Left ventricle myocardium inferior (tissue), 1 donor: ENCODE data around the gene SLC39A1. TPM values are rescaled to one million over a fixed set of nuclear protein-coding genes. Genes with fewer than 3 reads are reported as not detected.

ENCODE experiments used
- DNase-seq: peaks from one replicate; pipeline ENCODE4 v3.0.0-alpha.2; 2020
- H3K27ac ChIP-seq: fragments of 200-600 bp; replicated peaks from 2 replicates; pipeline ENCODE4 v1.8.0; 2021
- H3K27me3 ChIP-seq: fragments of 200-600 bp; 2 replicates; pipeline ENCODE4 v1.8.0; 2021; ENCODE audit warnings: low read depth
- H3K36me3 ChIP-seq: fragments of 200-600 bp; 2 replicates; pipeline ENCODE4 v1.8.0; 2021
- H3K4me1 ChIP-seq: fragments of 200-600 bp; 2 replicates; pipeline ENCODE4 v1.8.0; 2021
- H3K4me3 ChIP-seq: fragments of 200-600 bp; 2 replicates; pipeline ENCODE4 v1.8.0; 2021; ENCODE audit warnings: mild to moderate bottlenecking, moderate library complexity
- H3K9me3 ChIP-seq: fragments of 200-600 bp; replicated peaks from 2 replicates; pipeline ENCODE4 v1.8.0; 2021
- intact Hi-C: fragments of 100-400 bp; cut with micrococcal nuclease; formaldehyde crosslinking; loops from one replicate; pipeline ENCODE4 v1.11.0; 2022
- total RNA-seq: library from RNA; stranded (reverse); fragmentation: NEBNext Ultra II Directional; extraction: Animal tissue kit (Norgen Biotek cat#: 25700); gene quantifications from one replicate; pipeline ENCODE4 v1.2.1, GENCODE V29; 2021
- TF ChIP-seq, protein P1 (sequence below): fragments of 200-600 bp; IDR thresholded peaks from 2 replicates; pipeline ENCODE4 v1.8.0; 2021; ENCODE audit warnings: antibody characterized with exemption, mild to moderate bottlenecking, borderline replicate concordance
- donor health status: DM: no; HTN: yes; CAD: no; lungs with severe emphysema.

Gene SLC39A1
- total RNA-seq, 1 donor from 2014 or later: 39.8 TPM

DNA sequence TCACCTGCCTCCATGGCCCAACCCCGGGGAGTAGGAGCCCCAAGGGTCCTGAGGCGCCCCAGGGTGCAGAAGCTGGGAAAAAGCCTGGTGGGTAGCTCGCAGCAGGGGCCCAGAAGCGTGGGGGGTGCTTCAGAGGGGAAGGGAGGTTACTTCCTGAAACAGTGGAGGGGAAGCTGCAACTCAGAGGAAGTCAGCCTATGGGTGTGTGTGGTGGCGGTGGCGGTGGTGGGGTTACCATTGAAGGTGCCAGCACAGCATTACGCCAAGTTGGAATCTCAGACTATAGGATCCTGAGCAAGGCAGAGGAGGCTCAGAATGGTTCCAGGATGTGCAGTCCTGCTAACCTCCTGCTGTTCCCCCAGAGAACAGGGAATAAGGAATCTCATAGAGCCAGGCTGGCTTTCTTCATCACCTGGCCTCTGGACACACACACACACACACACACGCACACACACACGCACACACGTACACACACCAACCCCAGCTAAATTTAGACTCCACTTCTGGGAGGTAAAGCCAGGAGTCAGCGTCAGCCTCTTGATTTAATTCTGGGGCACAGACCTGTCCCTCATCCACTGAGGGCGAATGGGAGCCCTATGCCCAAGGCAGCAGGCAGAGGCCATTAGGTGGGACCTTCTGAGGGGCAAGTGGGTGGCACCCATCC is 18.1 kb downstream of the SLC39A1 start:
- no peaks in the 10 kb centered on the region for H3K9me3 ChIP-seq
- peaks cover 43% of the 10 kb centered on the region for H3K4me1 ChIP-seq
- no peaks in the 10 kb centered on the region for H3K27me3 ChIP-seq
- intact Hi-C loops: no loop called here
- DNase-seq: peak; percentile 69
- peak overlapping the region; percentile 99 for H3K27ac ChIP-seq
- H3K4me3 ChIP-seq: peak overlapping the region; percentile 91
- peaks cover 54% of the 10 kb centered on the region for H3K36me3 ChIP-seq
- TF ChIP-seq, protein P1, sequence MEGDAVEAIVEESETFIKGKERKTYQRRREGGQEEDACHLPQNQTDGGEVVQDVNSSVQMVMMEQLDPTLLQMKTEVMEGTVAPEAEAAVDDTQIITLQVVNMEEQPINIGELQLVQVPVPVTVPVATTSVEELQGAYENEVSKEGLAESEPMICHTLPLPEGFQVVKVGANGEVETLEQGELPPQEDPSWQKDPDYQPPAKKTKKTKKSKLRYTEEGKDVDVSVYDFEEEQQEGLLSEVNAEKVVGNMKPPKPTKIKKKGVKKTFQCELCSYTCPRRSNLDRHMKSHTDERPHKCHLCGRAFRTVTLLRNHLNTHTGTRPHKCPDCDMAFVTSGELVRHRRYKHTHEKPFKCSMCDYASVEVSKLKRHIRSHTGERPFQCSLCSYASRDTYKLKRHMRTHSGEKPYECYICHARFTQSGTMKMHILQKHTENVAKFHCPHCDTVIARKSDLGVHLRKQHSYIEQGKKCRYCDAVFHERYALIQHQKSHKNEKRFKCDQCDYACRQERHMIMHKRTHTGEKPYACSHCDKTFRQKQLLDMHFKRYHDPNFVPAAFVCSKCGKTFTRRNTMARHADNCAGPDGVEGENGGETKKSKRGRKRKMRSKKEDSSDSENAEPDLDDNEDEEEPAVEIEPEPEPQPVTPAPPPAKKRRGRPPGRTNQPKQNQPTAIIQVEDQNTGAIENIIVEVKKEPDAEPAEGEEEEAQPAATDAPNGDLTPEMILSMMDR: no peak

DNA sequence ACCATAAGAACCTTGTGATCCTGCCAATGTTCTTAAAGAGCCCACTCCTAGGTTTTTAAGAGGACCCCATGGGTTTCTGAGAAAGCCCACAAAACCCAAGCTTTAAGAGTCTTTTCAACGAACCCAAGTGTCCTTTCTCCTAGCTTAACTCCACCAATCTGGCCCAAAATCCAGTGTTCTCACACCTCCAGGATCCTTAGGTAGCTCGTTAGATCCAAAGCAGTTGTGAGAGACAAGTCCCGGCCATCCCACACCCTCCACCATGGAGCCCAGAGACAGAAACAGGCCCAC is 18.6 kb downstream of the SLC39A1 start:
- Histone ChIP-seq H3K36me3 (peaks cover 54% of the 10 kb centered on the region), H3K4me3 (peak overlapping the region; percentile 91), H3K9me3 (no peaks in the 10 kb centered on the region), H3K27me3 (no peaks in the 10 kb centered on the region), H3K4me1 (peaks cover 43% of the 10 kb centered on the region), H3K27ac (peak overlapping the region; percentile 99)
- TF ChIP-seq, protein P1: no peak
- DNase-seq: no peak
- intact Hi-C loops: no loop called here

DNA sequence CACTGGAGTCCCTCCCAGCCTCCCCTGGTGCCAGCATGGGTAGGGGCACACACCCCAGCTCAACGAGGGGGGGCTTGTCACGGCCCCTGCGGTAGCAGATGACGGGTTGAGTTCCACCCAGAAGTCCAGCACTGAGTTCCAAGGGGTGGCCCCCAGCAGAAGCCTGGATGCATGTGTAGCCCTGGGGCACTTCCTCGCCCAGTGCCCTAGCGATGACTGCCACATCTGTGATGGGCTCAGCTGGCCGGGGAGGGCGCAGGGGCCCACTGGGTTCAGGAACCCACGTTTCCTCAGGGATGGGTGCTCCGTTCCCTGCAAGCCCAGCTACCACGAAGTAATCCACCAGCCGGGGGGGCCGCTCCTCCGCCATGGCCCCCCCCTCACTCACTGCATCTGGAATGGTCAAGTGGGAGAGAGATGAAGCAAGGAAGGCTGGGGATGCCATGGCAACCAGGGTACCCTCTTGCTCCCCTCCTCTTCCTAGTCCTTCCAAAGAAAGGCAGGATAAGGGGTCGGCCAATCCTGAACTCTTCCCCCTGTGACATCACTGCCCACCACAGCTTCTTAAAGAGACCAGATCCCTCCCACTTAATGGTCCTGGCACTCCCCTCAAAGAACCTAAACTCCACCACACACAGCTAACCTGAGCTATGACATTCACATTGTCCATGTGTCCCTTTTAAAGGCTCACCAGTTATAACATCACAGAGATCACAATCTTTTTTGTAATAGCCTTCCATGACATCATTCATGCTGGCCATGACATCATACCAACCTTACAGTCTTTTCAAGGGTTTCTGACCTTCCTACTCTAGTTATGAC is 19.1 kb downstream of the SLC39A1 start:
- Histone ChIP-seq H3K27ac (peak overlapping the region; percentile 99), H3K9me3 (no peaks in the 10 kb centered on the region), H3K36me3 (peaks cover 54% of the 10 kb centered on the region), H3K27me3 (no peaks in the 10 kb centered on the region), H3K4me1 (peaks cover 43% of the 10 kb centered on the region), H3K4me3 (peak overlapping the region; percentile 91)
- intact Hi-C loops: no loop called here
- no peak for DNase-seq
- TF ChIP-seq, protein P1: no peak

DNA sequence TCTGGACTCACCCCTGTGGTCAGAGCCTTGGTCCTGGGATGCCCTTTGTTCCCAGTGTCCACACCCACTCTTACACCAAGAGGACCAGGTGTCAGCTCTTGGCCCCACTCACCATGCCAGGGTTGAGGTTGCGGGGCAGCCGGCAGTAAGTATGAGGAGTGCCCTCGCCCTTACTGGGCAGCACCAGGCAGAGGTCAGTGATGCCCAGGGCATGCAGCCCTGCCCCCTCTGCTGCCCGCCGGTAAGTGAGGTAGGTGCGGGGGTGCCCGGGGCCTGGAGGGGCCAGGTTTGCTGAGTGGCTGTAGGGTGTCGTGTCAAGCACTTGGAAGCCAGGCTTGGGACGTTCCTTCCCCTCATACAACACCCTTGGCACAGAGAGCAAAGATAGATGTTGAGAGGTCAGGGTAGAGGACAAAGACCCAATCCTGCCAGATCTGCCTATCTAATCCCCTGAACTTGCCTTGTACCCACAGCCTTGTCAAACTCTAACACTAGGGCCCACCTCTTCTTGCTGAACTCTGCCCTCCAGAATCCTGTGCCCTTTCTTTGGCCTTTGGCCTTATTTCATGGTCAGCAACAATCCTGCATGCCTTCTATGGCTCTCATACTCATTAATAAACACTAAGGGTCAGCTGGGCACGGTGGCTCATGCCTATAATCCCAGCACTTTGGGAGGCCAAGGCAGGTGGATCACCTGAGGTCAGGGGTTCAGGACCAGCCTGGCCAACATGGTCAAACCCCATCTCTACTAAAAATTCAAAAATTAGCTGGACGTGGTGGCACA is 20.4 kb downstream of the SLC39A1 start:
- Histone ChIP-seq H3K27me3 (no peaks in the 10 kb centered on the region), H3K9me3 (no peaks in the 10 kb centered on the region), H3K4me3 (no peak overlapping the region), H3K36me3 (peaks cover 53% of the 10 kb centered on the region), H3K4me1 (peaks cover 43% of the 10 kb centered on the region), H3K27ac (peak overlapping the region; percentile 99)
- DNase-seq: no peak
- intact Hi-C loops: no loop called here
- TF ChIP-seq, protein P1: no peak

DNA sequence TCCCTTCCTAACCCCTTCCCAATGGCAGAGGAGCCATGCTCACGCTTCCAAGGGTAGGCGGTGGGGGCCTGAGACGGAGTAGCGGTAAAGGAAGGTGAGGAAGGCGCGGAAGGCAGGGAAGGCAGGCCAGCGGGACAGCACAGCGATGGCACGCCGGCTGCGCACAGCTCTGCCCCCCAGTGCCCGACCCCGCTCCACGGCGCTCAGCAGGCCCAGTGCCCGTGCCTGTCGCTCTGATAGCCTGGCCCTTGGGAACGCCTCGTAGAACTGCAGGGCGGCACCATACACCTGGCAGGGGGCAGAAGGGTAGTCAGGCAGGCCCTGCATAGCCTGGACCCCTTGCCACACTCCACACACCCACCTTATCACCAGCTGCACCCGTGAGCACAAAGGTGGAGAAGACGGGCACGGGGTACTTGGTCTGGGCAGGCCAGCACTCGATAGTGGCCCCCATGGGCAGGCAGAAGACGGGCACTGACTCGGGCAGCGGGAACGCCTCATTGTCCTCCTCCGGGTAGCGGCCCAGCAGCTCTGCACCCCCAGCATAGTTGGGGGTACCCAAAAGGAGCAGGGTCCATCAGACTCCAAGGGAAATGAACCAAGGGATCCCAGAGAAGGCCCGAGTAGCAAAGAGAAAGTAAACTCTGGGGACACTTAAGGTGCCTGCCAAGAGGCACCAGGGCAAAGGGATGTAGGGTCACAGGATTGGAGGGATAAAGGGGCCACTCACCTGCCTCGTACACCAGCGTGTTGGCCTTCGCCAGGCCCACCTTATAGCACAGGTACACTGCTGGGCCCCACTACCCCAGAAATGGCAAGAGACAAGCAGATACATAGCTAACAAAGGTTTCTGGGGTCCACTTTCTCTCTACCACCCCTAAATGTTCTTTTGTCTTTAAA is 21.3 kb downstream of the SLC39A1 start:
- Histone ChIP-seq H3K36me3 (peaks cover 56% of the 10 kb centered on the region), H3K27ac (peak overlapping the region; percentile 99), H3K4me1 (peaks cover 41% of the 10 kb centered on the region), H3K9me3 (no peaks in the 10 kb centered on the region), H3K27me3 (no peaks in the 10 kb centered on the region), H3K4me3 (no peak overlapping the region)
- DNase-seq: no peak
- intact Hi-C loops: no loop called here
- TF ChIP-seq, protein P1: no peak
